Memory B cell (primary cell): ENCODE results near the gene SETD1A.

Experiments
- ATAC-seq: fragments of 150-1000 bp; cut with Tn5 transposase; 2 replicates; pipeline ENCODE4 v1.10.0; 2021; ENCODE audit warnings: low read depth, mild to moderate bottlenecking, moderate library complexity
- DNase-seq, 2 donors: peaks; one replicate each; pipeline ENCODE4 v3.0.0; 2022; ENCODE audit warnings: low spot score in 2 of 2
- H3K27ac Mint-ChIP-seq: one replicate; pipeline ENCODE4 v1.8.0; 2022; ENCODE audit warnings: mild to moderate bottlenecking, moderate library complexity, mixed read lengths
- H3K27me3 Mint-ChIP-seq: one replicate; pipeline ENCODE4 v1.8.0; 2022; ENCODE audit warnings: mixed read lengths
- H3K36me3 Mint-ChIP-seq: one replicate; pipeline ENCODE4 v1.8.0; 2022; ENCODE audit warnings: mild to moderate bottlenecking, mixed read lengths
- H3K4me1 Mint-ChIP-seq: one replicate; pipeline ENCODE4 v1.8.0; 2022; ENCODE audit warnings: mixed read lengths
- H3K4me3 Mint-ChIP-seq: one replicate; pipeline ENCODE4 v1.8.0; 2022; ENCODE audit warnings: mild to moderate bottlenecking, moderate library complexity, mixed read lengths
- H3K9me3 Mint-ChIP-seq: one replicate; pipeline ENCODE4 v1.8.0; 2022; ENCODE audit warnings: mixed read lengths

The SETD1A gene

GRCh38 chr16:30998852-30999761 is 41.6 kb downstream of the SETD1A start:
- Mint-ChIP-seq H3K27ac (no peak overlapping the region), H3K9me3 (no peaks in the 10 kb centered on the region), H3K27me3 (peaks cover 3% of the 10 kb centered on the region), H3K4me3 (no peak overlapping the region), H3K4me1 (peaks cover 12% of the 10 kb centered on the region), H3K36me3 (no peaks in the 10 kb centered on the region)
- DNase-seq: no peak
- ATAC-seq: no peak

GRCh38 chr16:31000671-31001382 is 43.3 kb downstream of the SETD1A start:
- no peaks in the 10 kb centered on the region for H3K9me3 Mint-ChIP-seq
- H3K4me1 Mint-ChIP-seq: peaks cover 10% of the 10 kb centered on the region
- no peaks in the 10 kb centered on the region for H3K36me3 Mint-ChIP-seq
- DNase-seq (no peak), ATAC-seq (no peak)
- H3K27ac Mint-ChIP-seq: no peak overlapping the region
- H3K4me3 Mint-ChIP-seq: no peak overlapping the region
- H3K27me3 Mint-ChIP-seq: peaks cover 3% of the 10 kb centered on the region

- DNase-seq: no peak
Measured at GRCh38 chr16:31001507-31002249, 44.1 kb downstream of the SETD1A start.

GRCh38 chr16:31002250-31002700 is 44.7 kb downstream of the SETD1A start:
- Mint-ChIP-seq H3K36me3 (no peaks in the 10 kb centered on the region), H3K27ac (no peak overlapping the region), H3K9me3 (no peaks in the 10 kb centered on the region), H3K4me1 (peaks cover 2% of the 10 kb centered on the region), H3K4me3 (no peak overlapping the region), H3K27me3 (peaks cover 6% of the 10 kb centered on the region)
- DNase-seq (no peak), ATAC-seq (no peak)

More at GRCh38 chr16:31001507-31002249, 44.1 kb downstream of the SETD1A start:
- Mint-ChIP-seq H3K27me3 (peaks cover 5% of the 10 kb centered on the region), H3K9me3 (no peaks in the 10 kb centered on the region), H3K4me1 (peaks cover 5% of the 10 kb centered on the region), H3K27ac (no peak overlapping the region), H3K36me3 (no peaks in the 10 kb centered on the region), H3K4me3 (no peak overlapping the region)
- no peak for ATAC-seq

- Mint-ChIP-seq H3K4me1 (no peaks in the 10 kb centered on the region), H3K9me3 (no peaks in the 10 kb centered on the region), H3K36me3 (no peaks in the 10 kb centered on the region), H3K4me3 (no peak overlapping the region), H3K27ac (no peak overlapping the region), H3K27me3 (peaks cover 7% of the 10 kb centered on the region)
- ATAC-seq: no peak
- no peak for DNase-seq
Measured at GRCh38 chr16:31002862-31003341, 45.3 kb downstream of the SETD1A start.

GRCh38 chr16:31003744-31004143 is 46.2 kb downstream of the SETD1A start:
- H3K27me3 Mint-ChIP-seq: peaks cover 8% of the 10 kb centered on the region
- H3K27ac Mint-ChIP-seq: peak overlapping the region; percentile 19
- H3K36me3 Mint-ChIP-seq: no peaks in the 10 kb centered on the region
- DNase-seq: no peak
- no peak for ATAC-seq
- no peaks in the 10 kb centered on the region for H3K9me3 Mint-ChIP-seq
- no peak overlapping the region for H3K4me3 Mint-ChIP-seq
- H3K4me1 Mint-ChIP-seq: no peaks in the 10 kb centered on the region

- H3K4me3 Mint-ChIP-seq: no peak overlapping the region
- peaks cover 16% of the 10 kb centered on the region for H3K27me3 Mint-ChIP-seq
- ATAC-seq (no peak), DNase-seq (no peak)
- no peaks in the 10 kb centered on the region for H3K36me3 Mint-ChIP-seq
- H3K27ac Mint-ChIP-seq: no peak overlapping the region
- no peaks in the 10 kb centered on the region for H3K4me1 Mint-ChIP-seq
- no peaks in the 10 kb centered on the region for H3K9me3 Mint-ChIP-seq
Measured at GRCh38 chr16:31004658-31005057, 47.1 kb downstream of the SETD1A start.

- no peak for ATAC-seq
- Mint-ChIP-seq H3K4me1 (no peaks in the 10 kb centered on the region), H3K9me3 (no peaks in the 10 kb centered on the region), H3K27me3 (peaks cover 20% of the 10 kb centered on the region), H3K4me3 (no peak overlapping the region), H3K27ac (no peak overlapping the region), H3K36me3 (no peaks in the 10 kb centered on the region)
- DNase-seq: no peak
Measured at GRCh38 chr16:31005350-31006085, 48.0 kb downstream of the SETD1A start.

- Mint-ChIP-seq H3K4me1 (no peaks in the 10 kb centered on the region), H3K27me3 (peaks cover 20% of the 10 kb centered on the region), H3K9me3 (no peaks in the 10 kb centered on the region), H3K4me3 (no peak overlapping the region), H3K27ac (no peak overlapping the region), H3K36me3 (no peaks in the 10 kb centered on the region)
- DNase-seq: no peak
- no peak for ATAC-seq
Measured at GRCh38 chr16:31006086-31006385, 48.5 kb downstream of the SETD1A start.

GRCh38 chr16:31006589-31006988 is 49.0 kb downstream of the SETD1A start:
- DNase-seq (no peak), ATAC-seq (no peak)
- H3K36me3 Mint-ChIP-seq: no peaks in the 10 kb centered on the region
- H3K4me1 Mint-ChIP-seq: peaks cover 3% of the 10 kb centered on the region
- H3K9me3 Mint-ChIP-seq: no peaks in the 10 kb centered on the region
- H3K27ac Mint-ChIP-seq: no peak overlapping the region
- H3K27me3 Mint-ChIP-seq: peaks cover 26% of the 10 kb centered on the region
- H3K4me3 Mint-ChIP-seq: no peak overlapping the region

- peaks cover 3% of the 10 kb centered on the region for H3K4me1 Mint-ChIP-seq
- peaks cover 29% of the 10 kb centered on the region for H3K27me3 Mint-ChIP-seq
- DNase-seq (no peak), ATAC-seq (no peak)
- no peaks in the 10 kb centered on the region for H3K9me3 Mint-ChIP-seq
- no peak overlapping the region for H3K4me3 Mint-ChIP-seq
- no peak overlapping the region for H3K27ac Mint-ChIP-seq
- no peaks in the 10 kb centered on the region for H3K36me3 Mint-ChIP-seq
Measured at GRCh38 chr16:31007684-31008083, 50.1 kb downstream of the SETD1A start.

GRCh38 chr16:31008149-31008548 is 50.6 kb downstream of the SETD1A start:
- Mint-ChIP-seq H3K27ac (no peak overlapping the region), H3K4me1 (peaks cover 4% of the 10 kb centered on the region), H3K27me3 (peaks cover 29% of the 10 kb centered on the region), H3K36me3 (no peaks in the 10 kb centered on the region), H3K9me3 (peaks cover under 1% of the 10 kb centered on the region), H3K4me3 (no peak overlapping the region)
- DNase-seq (no peak), ATAC-seq (no peak)

GRCh38 chr16:31008551-31008950 is 51.0 kb downstream of the SETD1A start:
- no peaks in the 10 kb centered on the region for H3K36me3 Mint-ChIP-seq

More at GRCh38 chr16:31008551-31008950, 51.0 kb downstream of the SETD1A start:
- Mint-ChIP-seq H3K4me1 (peaks cover 8% of the 10 kb centered on the region), H3K4me3 (no peak overlapping the region), H3K27ac (no peak overlapping the region), H3K27me3 (peaks cover 29% of the 10 kb centered on the region), H3K9me3 (peaks cover 3% of the 10 kb centered on the region)
- DNase-seq (no peak), ATAC-seq (no peak)
